GM19467 (cell line): ENCODE results near the gene PFDN1.

Experiments
- ATAC-seq: cut with Tn5 transposase; IDR thresholded peaks from one replicate; pipeline ENCODE4 v1.9.1; 2021; ENCODE audit warnings: mild to moderate bottlenecking, moderate library complexity; ENCODE audit not compliant: unreplicated experiment

PFDN1 gene

DNA sequence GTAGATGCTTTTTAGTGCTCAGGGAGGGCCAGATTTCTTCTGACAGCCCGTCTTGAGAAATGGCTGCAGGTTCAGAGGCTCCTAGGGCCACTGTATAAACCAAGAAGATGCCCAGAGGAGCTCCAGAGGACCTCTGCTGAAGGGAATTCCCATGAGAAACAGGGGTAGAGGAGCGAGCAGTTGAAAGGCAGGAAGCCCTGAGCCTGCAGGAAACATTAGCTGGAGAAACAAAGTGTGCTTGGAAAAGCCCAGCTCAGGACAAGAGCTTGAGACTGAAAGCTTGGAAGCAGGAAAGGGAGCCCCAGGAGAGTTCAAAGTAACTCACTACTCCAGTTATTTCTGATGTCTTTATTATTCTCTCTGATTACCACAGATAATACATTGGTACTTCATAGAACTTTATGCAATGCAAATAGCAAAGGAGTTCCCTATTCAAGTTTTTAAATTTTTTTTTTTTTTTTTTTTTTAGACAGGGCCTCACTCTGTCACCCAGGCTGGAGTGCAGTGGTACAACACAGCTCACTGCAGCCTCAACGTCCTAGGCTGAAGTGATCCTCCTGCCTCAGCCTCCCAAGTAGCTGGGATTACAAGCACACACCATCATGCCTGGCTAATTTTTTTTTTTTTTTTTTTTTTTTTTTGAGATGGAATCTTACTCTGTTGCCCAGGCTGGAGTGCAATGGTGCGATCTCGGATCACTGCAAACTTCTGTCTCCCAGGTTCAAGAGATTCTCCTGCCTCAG is 27.0 kb upstream of the PFDN1 start:
- ATAC-seq = no peak

DNA sequence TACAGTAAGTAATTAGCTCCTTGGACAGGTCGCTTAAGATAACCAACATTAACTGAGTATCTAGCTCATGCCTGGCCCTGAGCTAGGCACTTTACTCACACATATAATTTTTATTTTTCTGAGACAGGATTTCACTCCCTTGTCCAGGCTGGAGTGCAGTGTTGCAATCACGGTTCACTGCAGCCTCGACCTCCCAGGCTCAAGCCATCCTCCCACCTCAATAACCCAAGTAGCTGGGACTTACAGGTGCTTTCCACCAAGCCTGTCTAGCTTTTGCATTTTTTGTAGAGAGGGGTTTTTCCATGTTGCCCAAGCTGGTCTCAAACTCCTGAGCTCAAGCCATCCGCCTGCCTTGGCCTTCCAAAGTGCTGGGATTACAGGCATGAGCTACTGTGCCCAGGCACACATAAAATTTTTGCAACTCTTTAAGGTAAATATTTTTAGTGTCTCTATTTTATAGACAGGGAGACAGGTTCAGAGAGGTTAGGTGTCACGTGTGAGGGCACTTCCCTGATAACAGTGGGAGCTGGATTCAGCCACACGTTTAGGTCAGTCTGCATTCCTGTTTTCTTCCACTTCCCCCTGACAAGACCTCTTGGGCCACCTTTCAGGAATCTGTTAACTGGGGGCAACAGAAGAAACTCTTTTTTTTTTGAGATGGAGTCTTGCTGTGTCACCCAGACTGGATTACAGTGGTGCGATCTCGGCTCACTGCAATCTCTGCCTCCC is 25.3 kb upstream of the PFDN1 start:
- ATAC-seq = no peak

DNA sequence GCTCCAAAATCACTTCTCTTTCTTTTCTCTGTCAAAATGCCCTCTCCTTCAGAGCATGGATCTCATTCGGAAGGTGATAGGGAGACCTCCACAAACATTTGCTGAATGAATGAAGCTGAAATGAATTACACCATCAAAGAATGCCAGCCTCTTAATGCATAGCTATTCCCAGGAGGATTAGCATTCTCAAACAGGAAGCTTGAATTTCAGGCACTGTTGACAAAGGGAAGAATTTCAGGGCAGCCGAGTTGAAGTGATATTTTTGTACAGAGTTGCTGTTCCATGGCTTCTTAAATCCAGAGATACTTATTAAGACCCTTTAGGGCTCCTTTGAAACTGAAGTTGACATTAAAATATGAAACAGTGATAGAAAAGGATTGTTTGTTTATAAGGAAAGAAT is 24.7 kb upstream of the PFDN1 start:
- ATAC-seq = no peak

DNA sequence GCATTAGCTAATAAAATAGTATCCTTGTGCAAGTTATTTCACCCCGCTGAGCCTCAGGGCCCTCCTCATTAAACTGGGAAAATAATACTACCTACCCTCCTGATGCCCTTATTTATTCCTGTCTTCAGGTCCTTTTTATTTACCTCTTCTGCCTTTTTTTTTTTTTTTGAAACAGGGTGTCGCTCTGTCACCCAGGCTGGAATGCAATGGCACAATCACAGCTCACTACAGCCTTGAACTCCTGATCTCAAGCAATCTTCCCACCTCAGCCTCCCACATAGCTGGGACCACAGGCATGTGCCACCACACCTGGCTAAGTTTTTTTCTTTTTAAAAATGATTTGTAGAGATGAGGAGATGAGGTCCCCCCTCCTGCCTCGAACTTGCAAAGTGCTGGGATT is 22.6 kb upstream of the PFDN1 start:
- ATAC-seq = no peak

DNA sequence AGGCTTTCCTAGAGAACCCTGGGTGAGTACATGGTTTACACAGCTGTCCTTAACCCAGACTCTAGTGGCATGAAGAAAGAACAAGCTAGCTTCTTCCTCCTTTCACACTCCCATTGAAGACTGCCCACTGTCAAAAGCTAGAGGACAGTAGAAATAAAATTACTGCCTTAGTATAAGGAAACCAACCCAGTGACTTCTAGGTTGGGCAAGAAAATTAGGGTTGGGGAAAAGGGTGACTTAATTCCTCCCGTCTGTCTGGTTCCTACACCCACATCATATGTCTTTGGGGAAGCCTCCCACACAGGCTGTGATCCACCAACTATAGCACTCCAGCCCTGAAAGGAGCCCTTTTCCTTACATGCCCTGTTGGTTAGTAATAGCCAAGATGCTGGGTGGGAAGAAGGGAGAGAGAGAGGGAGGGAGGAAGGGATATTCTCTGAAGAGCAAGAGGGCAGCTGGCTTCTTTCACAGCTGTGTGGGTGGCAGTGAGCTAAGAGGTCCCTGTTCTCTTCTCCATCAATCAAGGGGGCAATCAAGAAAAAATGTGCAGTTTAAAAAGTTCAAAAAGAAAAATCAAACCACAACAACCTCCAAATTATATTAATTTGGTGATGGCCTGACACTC is 21.8 kb upstream of the PFDN1 start:
- ATAC-seq = no peak

DNA sequence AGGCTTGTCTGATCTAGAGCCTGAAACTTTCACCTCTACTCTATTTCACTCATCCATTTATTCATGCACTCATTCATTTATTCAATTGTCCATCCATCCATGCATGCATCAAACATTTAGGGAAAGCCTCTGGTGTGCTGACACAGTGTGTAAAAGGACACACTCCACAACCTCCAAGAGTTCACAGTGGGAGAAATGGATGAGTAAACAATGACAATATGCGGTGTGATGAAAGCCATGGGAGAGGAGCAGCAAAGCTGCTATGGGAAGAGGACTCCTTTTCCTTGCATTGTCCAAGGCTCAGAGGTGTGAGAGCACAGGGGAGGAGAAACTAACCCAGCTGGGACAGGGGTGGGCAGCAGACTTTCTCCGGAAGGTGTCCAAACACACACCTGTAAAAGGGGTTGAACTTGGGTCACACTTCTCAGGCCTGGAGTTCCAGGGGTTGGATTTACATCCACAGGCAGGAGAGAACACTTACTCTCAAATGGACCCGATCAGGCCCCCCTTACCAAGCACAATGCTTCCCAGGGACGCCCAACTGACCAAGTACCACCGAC is 21.2 kb upstream of the PFDN1 start:
- no peak for ATAC-seq

DNA sequence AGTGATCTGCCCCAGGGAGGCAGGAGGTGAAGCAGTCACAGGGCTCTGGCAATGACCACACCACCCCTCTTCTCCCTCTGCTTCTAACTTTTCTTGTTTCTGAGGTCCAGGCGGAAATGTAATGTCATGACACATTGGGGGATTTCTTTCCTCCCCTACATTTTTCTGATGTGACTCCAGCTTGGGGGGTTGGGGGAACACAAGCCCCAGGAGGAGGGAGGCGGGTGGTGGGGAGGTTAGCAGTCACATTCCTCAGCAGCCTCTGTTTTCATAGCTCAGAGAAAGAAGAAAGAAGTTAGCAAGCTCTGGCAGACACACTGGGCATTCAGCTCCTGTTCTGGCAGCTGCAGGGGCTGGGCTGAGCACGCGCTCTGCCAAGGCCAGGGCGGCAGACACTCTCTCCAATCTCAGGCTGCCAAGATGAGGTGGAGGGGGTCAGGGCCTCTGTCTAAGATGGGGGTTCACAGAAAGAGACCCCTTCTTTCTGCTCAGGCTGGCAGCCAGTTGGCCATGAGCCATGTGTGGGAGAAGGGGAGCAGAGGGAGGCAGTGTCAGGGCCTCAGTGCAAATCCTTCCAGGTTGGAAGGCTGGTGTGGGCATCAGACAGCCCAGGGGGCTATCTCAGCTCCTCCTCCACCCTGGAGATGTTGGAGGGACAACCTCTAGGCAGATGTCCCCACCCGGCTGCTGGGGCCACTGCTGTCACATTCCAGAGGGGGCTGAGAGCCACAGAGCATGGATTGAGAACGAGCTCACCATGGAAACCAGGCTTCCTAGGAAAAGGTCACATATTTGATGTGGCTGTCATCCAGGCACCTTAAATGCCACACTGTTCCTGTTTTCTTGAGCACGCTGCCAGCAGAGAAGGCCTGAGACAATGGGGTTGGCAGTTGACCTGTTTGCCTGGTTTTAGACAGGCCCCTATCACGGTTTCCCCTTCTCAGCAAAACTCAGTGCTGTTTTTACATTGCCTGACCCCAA is 20.1 kb upstream of the PFDN1 start:
- ATAC-seq = no peak

DNA sequence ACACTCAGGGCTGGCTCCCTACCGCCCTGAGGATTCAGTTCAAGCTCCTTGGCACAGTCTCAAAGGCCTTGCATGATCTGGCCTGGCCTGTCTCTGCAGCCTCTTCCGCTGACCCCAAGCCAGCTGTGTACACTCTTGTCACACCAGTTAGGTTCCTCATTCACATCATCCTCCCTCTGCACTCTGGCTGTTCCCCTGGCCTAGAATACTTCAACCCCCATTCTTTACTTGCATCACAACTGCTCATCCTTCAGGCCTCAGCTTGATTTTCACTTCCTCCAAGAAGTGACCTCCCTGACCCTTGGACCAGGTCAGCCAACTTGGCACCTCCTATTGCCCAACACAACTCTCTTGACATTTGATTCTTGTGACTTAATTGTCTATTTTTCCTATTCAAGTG is 18.9 kb upstream of the PFDN1 start:
- no peak for ATAC-seq

DNA sequence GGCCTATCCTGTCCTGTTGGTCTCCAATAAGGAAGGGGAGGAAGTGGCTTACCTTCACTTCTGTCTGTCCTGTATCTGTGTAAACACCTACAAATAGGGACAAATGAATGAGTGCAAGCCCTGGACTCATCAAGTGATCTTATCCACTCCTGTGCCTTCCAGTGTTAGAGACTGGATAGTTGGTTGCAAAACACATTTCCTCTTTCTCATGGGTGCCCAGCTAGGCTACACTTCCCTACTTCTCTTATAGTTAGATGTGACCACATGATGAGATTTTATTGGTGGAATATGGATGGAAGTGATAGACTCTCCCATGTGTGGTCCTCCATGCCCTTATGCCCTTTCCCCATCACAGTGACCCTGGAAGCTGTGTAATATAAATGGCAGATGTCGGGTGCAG is 16.9 kb upstream of the PFDN1 start:
- no peak for ATAC-seq

DNA sequence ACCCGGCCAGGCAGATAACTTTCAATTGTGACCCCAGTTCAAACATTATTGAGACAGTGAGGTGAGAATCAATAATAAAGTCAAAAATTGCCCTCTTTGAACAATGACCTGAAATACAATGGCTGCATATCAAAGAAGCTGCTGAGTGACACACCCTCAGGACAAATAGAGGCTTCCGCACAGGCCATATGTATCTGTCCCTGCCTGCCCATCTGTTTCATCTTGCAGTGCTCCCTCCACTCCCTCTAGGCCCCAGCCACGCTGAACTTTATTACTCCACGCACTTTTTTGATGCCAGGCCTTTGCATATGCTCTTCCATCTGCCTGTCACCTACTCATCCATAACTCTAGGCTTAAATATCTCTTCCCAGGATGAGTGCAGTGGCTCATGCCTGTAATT is 15.9 kb upstream of the PFDN1 start:
- no peak for ATAC-seq

DNA sequence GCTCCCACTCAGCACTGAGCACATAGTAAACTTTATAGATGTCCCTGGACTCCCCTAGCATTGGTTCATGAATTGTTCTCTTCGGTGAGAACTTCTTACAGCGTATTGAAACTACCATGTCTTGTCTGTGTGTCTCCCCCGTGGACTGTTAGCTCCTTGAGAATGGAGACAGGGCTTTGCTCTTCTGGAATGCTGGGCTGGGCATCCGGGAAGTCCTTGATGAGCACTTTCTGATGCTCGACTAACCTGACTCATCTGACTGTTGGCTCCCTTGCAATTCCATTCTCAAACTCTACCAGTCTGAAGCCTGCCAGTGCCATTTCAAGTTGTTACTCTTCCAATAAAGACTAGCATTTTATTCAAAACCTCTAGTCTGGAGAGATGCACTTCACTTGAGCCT is 15.0 kb upstream of the PFDN1 start:
- no peak for ATAC-seq

DNA sequence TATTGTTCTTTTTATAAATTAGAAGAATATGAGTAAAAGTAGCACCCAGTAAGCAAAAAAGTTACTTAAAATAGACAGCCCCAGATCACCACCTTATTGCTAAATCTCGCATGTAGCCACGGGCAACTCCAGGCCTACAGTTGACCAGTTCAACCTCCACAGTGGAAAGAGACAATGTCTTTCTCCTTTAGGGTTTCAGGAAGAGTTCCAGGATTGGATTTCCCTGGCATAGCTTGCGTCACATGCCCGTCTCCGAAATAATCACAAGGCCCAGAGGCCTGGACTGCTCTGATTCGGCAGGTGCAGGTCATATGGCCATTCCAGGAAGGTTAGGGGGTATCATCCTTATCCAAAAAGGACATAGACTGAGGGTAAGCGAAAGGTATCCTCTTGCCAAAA is 9.9 kb upstream of the PFDN1 start:
- no peak for ATAC-seq

DNA sequence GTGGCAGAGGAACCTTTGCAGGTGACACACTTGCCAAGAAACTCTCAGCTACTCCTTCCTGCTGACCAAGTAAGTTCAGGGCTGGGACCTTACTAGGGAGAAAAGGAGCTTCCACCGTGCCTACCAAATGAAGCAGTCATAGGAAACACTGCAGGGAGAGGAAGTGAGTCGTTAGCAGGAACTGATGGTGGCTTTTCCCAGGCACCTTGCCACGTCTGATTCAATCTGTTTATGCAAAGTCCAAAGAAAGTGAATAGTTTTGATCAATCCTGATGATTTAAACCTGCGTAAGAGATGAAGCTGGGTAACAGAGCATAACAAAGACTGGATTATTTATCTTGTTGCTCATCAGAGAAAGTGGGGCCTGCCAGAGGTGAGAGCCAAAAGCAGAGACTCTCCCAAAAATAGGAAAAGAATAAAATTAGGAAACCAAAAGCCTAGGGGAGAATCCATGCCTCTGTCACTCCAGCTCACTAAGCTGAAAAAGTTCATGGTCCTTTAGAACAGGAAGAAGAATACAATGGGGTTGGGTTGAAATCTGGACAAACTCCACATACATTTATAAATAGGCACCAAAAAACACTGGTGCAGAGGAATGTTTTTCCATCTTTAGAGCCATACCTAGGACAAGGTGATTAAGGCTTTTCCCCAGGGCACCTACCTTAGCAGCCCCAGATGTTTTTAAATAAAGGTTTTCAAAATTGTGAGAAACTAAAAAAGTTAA is 9.3 kb upstream of the PFDN1 start:
- ATAC-seq = no peak

DNA sequence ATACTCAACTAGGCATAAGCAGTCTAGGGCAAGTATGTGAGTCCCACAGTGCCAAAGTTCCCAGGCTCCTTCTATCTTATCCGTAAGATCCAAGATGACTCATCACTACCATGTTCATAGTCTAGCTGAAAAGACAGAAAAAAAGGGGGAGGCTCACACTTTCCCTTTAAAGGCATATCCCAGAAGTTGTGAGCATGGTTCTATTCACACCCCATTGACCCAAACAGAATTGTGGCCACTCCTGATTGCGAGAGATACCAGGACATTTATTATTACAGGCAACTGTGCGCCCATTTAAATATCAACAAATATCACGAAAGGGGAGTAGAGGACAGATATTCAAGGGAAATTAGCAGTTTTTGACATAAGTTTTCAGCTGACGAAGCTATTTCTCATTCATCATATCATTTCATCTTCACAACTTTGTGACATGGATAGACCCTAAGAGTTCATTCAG is 8.1 kb upstream of the PFDN1 start:
- ATAC-seq = no peak

DNA sequence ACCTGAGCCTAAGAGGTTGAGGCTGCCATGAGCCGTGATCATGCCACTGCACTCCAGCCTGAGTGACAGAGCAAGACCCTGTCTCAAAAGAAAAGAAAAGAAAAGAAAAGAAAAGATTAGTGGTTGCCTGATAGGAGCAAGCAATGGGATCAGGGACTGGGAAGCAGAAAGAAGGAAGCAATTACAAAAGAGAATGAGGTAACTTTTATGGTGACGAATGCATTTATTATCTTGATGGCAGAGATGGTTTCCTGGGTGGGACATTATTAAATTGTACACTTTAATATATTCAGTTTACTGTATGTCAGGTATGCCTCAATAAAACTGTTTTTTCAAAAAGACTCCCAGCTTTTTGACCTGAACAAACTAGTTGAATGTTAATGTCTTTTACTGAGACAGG is 7.5 kb upstream of the PFDN1 start:
- no peak for ATAC-seq

DNA sequence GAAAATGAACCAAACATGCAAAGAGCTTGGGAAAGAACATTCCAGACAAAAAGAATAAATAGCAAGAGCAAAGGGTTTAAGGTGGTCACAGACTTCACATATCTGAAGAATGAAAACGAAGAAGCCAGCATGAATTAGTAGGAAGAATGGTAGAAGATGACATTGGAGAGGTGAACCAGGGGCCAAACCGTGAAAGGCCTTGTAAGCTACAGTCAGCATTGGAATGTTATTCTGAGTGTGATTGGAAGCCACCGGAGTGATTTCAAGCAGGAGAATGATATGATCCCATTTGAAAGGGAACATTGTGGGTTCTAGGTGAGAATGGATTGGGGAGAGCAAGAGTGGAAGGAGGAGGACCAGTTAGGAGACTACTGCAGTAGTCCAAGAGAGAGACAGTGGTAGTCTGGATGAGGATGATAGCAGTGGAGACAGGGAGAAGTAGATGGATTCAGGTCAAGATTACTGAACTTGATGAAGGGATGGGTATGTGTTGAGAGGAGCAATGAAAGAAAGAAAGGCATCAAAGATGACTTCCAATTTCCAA is 6.9 kb upstream of the PFDN1 start:
- no peak for ATAC-seq

DNA sequence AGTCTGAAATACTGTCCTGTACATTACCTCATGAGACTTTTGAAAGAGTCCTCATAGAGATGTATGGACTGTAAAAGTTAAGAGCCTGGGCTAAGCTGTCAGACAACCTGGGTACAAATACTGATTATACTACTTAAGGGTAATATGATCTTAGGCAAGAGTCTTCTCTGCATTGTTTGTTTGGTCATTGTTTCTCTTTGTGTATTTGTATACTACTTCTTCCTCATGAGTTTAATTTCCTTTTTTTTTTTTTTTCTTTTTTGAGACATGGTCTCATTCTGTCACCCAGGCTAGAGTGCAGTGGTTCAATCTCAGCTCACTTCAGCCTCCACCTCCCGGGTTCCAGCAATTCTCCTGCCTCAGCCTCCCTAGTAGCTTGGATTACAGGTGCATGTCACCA is 2.6 kb upstream of the PFDN1 start:
- ATAC-seq = no peak

DNA sequence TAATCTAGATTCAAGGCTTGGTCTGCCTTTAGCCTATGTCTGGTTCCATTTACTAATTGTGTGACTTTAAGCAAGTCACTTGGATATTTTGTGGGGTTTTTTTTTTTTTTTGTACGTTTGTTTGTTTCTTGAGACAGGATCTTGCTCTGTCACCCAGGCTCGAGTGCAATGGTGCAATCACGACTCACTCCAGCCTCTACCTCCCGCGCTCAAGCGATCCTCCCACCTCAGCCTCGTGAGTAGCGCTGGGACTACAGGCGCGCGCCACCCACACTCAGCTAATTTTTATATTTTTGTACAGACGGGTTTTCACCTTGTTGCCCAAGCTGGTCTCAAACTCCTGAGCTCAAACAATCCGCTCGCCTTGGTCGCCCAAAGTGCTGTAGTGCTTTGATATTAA is 1.1 kb upstream of the PFDN1 start:
- ATAC-seq = no peak

DNA sequence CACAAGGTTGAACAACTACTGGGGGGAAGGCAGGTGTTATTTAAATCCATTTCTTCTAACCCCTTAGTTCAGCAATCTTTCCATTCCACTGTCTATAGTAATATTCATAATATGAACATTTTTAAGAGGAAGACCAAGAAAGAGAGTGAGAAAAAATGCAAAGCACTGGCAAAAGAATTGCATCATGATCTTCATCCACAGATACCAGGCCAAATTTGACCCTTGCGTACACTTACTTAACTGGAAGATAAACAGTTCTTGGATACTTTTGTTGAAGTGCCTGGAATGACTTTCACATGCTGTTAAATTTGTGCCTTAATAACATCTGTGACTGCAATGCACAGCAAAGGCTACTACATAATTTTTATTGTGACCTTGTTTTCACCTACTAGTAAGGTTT is 1.8 kb downstream of the PFDN1 start:
- ATAC-seq = no peak

DNA sequence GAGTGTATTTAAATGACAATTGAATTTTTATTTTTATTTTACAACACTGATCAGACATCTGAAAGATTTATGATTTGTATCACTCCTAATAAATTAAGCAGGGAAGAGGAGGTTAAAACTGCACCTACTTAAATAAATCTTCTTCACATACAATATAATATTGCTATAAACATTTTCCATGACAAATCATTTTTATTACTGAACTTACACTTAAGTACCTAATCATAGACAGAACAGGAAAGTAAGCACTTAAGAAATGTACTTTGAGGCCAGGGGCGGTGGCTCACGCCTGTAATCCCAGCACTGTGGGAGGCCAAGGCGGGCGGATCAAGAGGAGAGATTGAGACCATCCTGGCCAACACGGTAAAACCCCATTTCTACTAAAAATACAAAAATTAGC is 3.8 kb downstream of the PFDN1 start:
- no peak for ATAC-seq
